CD4-positive, alpha-beta memory T cell (primary cell): ENCODE data around the gene ATG5. TPM values are rescaled to one million over a fixed set of nuclear protein-coding genes. Genes with fewer than 3 reads are reported as not detected.

ENCODE experiments used
- CTCF ChIA-PET: fragments of 350-600 bp; sonication (Branson Sonifier 250); formaldehyde crosslinking; loops from one replicate; lab custom pipeline; 2021; ENCODE audit warnings: inconsistent platforms; ENCODE audit not compliant: partially characterized antibody; lab: Charles Lee
- POLR2A ChIA-PET: fragments of 350-600 bp; sonication (Branson Sonifier 250); formaldehyde crosslinking; loops from one replicate; lab custom pipeline; 2021; ENCODE audit not compliant: partially characterized antibody; lab: Charles Lee
- DNase-seq, 5 donors: peaks; one replicate each; pipeline versions ENCODE4 v3.0.0 to v3.0.0-alpha.2; 2020 to 2022; ENCODE audit warnings: mixed read lengths in 1 of 5
- H3K27ac ChIP-seq: one replicate; pipeline ENCODE4 v1.7.0; 2013; ENCODE audit warnings: low read depth, low read length
- H3K27me3 ChIP-seq: 2 replicates; pipeline ENCODE4 v1.7.0; 2013; ENCODE audit warnings: mild to moderate bottlenecking, low read length, moderate library complexity; ENCODE audit not compliant: insufficient read depth
- H3K36me3 ChIP-seq: 2 replicates; pipeline ENCODE4 v1.7.0; 2013; ENCODE audit warnings: mild to moderate bottlenecking, low read length, moderate library complexity; ENCODE audit not compliant: insufficient read depth
- H3K4me1 ChIP-seq: 2 replicates; pipeline ENCODE4 v1.7.0; 2013; ENCODE audit warnings: mild to moderate bottlenecking, low read length, moderate library complexity; ENCODE audit not compliant: insufficient read depth
- H3K4me3 ChIP-seq, 2 donors: one replicate each; pipeline ENCODE4 v1.7.0; 2013; ENCODE audit warnings: low read length in 2 of 2, mild to moderate bottlenecking in 1 of 2
- H3K9me3 ChIP-seq, 2 donors: one replicate each; pipeline ENCODE4 v1.7.0; 2013; ENCODE audit warnings: low read length in 2 of 2, control low read depth in 1 of 2; ENCODE audit not compliant: control insufficient read depth in 1 of 2
- H3K27ac Mint-ChIP-seq, 7 donors: one replicate each; pipeline ENCODE4 v1.8.0; 2020 to 2021; ENCODE audit warnings: mixed read lengths in 7 of 7, mild to moderate bottlenecking in 6 of 7, inconsistent platforms in 3 of 7, moderate library complexity in 3 of 7
- H3K27me3 Mint-ChIP-seq, 2 donors: one replicate each; pipeline ENCODE4 v1.8.0; 2020 to 2021; ENCODE audit warnings: mixed read lengths in 2 of 2
- H3K36me3 Mint-ChIP-seq, 2 donors: one replicate each; pipeline ENCODE4 v1.8.0; 2020 to 2021; ENCODE audit warnings: mixed read lengths in 2 of 2, inconsistent platforms in 1 of 2, mild to moderate bottlenecking in 1 of 2
- H3K4me1 Mint-ChIP-seq, 4 donors: one replicate each; pipeline ENCODE4 v1.8.0; 2020 to 2021; ENCODE audit warnings: mixed read lengths in 4 of 4, mild to moderate bottlenecking in 1 of 4
- H3K4me3 Mint-ChIP-seq, 8 donors: one replicate each; pipeline ENCODE4 v1.8.0; 2020 to 2021; ENCODE audit warnings: mixed read lengths in 8 of 8, mild to moderate bottlenecking in 7 of 8, moderate library complexity in 6 of 8, inconsistent platforms in 3 of 8
- H3K9me3 Mint-ChIP-seq, 8 donors: one replicate each; pipeline ENCODE4 v1.8.0; 2020 to 2021; ENCODE audit warnings: mixed read lengths in 8 of 8, mild to moderate bottlenecking in 5 of 8, inconsistent platforms in 3 of 8, moderate library complexity in 1 of 8
- intact Hi-C: fragments of 100-400 bp; cut with micrococcal nuclease; formaldehyde crosslinking; loops from one replicate; pipeline ENCODE4 v1.15.1; 2023
- polyA plus RNA-seq, 2 donors: library from polyadenylated mRNA; unstranded; fragments of 300-500 nt; fragmentation: Illumina TruSeq; gene quantifications; one replicate each; pipeline ENCODE4 v1.2.3, GENCODE V29; 2021
- total RNA-seq, 2 experiments: library from RNA; stranded (reverse); gene quantifications; one replicate each; pipeline ENCODE4 v1.2.3, GENCODE V29; 2021

The ATG5 gene
- total and polyA plus RNA-seq, 4 experiments from 2014 or later = 26.8 to 49.7 (median 35.2) TPM

DNA sequence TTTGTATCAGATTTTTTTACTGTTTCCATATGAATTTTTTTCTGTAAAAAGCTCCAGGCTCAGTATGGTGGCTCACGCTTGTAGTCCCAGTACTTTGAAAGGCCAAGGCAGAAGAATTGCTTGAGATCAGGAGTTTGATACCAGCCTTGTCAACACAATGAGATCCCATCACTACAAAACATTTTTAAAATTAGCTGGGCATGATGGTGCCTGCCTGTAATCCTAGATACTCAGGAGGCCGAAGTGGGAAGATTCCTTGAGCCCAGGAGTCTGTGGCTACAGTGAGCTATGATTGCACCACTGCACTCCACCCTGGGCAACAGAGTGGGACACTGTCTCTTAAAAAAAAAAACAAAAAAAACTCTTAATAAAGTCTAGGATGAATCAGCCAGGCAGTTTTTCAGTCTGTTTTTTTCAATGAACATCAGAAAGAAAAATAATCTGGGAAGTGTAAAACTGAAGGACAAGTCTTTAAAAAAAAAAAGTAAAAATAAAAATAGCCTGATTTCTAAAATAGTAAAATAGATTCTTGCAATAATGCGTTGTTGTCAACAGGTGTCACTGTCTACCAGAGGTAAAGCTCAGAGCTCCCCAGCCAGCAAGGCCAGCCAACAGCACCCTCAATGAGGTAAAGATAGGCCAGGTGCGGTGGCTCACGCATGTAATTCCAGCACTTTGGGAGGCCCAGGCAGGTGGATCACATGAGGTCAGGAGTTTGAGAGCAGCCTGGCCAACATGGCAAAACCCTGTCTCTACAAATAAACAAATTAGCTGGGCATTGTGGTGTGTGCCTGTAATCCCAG, 9.3 kb upstream of the ATG5 start:
- H3K27ac Mint-ChIP-seq = peak overlapping the region in 1 of 7 donors; percentile 65
- H3K9me3 ChIP-seq = no peaks in the 10 kb centered on the region
- no peak overlapping the region for H3K4me3 ChIP-seq
- intact Hi-C loops = loop anchor here (1.0 kb wide), 2 partner anchors 110 to 644 kb away; no protein-coding TSS in a partner anchor
- no peak overlapping the region for H3K4me3 Mint-ChIP-seq
- no peak overlapping the region for H3K27ac ChIP-seq
- H3K36me3 ChIP-seq = no peaks in the 10 kb centered on the region
- no peaks in the 10 kb centered on the region for H3K9me3 Mint-ChIP-seq
- H3K27me3 ChIP-seq = no peaks in the 10 kb centered on the region
- H3K4me1 ChIP-seq = peaks cover 5% of the 10 kb centered on the region
- peaks cover 0 to 6% (median 3%) of the 10 kb centered on the region in 4 donors for H3K4me1 Mint-ChIP-seq
- ChIA-PET CTCF (interaction anchor here (0.6 to 4.6 kb wide), 33 partner anchors 10 to 1762 kb away, joined by 3 to 22 read pairs (median 4); no protein-coding TSS in a partner anchor), POLR2A (interaction anchor here (0.7 to 1.7 kb wide), 2 partner anchors 9 to 37 kb away, joined by 3 to 11 read pairs; partner anchors contain the start of gene ATG5)
- DNase-seq = peak; percentile 56 to 65 (median 59)
- peaks cover 20 to 32% of the 10 kb centered on the region in 2 donors for H3K27me3 Mint-ChIP-seq
- H3K36me3 Mint-ChIP-seq = no peaks in the 10 kb centered on the region

DNA sequence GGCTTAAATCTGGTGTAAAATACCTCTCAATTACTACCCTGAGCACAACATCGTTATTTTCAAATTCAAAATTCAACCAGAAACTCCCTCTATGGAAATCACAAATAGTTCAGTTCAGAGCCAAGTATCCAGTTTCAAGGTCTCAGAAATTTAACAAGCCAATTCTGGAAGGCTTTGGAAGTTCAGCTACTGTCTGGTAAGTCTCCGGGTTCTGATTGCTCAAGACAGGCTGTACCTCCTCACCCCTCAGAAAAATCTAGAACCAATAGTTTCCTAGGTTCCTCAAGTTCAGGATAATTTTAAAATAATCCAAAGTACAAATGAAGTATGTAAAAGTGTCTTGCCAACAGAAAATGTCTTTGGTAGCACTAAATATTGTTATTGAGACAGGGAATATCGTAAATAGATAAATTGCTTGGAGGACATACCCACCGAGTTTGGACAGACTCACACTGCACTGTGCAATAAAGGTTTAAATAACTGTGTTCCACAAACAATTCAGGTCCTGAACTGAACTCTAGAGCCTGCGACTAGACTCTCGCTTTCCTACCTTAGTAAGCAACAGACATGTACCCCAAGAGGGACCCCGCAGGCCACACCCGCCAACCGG, 729 bp downstream of the ATG5 start:
- peaks cover 0 to 3% (median 0%) of the 10 kb centered on the region in 8 donors for H3K9me3 Mint-ChIP-seq
- H3K4me3 Mint-ChIP-seq = peak overlapping the region; percentile 94 to 100 (median 99)
- Histone ChIP-seq H3K4me1 (peaks cover 40% of the 10 kb centered on the region), H3K4me3 (peak overlapping the region; percentile 87 to 97), H3K9me3 (no peaks in the 10 kb centered on the region), H3K27me3 (no peaks in the 10 kb centered on the region), H3K36me3 (no peaks in the 10 kb centered on the region), H3K27ac (peak overlapping the region; percentile 85)
- ChIA-PET CTCF (interaction anchor here (1.2 to 1.4 kb wide), 2 partner anchors 188 to 235 kb away, joined by 3 read pairs; no protein-coding TSS in a partner anchor), POLR2A (interaction anchor here (0.8 to 1.7 kb wide), 16 partner anchors 10 to 922 kb away, joined by 3 to 23 read pairs (median 4); partner anchors contain the start of genes MTRES1 and PREP)
- H3K4me1 Mint-ChIP-seq = peaks cover 39 to 55% (median 45%) of the 10 kb centered on the region in 4 donors
- no peak for DNase-seq
- peaks cover 0 to 5% of the 10 kb centered on the region in 2 donors for H3K36me3 Mint-ChIP-seq
- H3K27me3 Mint-ChIP-seq = peaks cover 2 to 3% of the 10 kb centered on the region in 2 donors
- H3K27ac Mint-ChIP-seq = peak overlapping the region; percentile 96 to 99 (median 98)
- intact Hi-C loops = loop anchor here (1.0 to 10.0 kb wide), 7 partner anchors 37 to 1130 kb away; partner anchors contain the start of genes CRYBG1, MTRES1, PDSS2 and QRSL1

DNA sequence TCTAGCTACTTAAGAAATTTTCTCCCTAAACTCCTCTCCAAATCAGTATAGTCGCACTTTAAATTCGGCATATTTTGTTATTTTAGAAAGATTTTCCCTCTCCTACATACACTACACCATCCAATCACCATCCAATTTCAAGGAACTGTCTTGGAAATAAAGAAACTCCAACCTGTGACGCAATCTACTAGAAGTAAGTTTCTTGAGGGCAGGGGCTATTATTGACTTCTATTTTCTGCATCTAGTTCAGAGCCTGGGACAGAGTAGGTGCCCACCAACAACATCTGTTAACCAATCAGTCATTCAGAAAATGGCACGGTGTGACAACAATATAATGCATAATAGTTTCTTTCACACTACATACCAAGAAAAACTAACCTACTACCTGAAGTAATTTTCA, 3.6 kb downstream of the ATG5 start:
- no peak for DNase-seq
- peaks cover 52 to 71% (median 58%) of the 10 kb centered on the region in 4 donors for H3K4me1 Mint-ChIP-seq
- CTCF ChIA-PET = interaction anchor here (1.0 kb wide), 1 partner anchor 14 kb away, joined by 3 read pairs; no protein-coding TSS in a partner anchor
- Histone ChIP-seq H3K4me1 (peaks cover 60% of the 10 kb centered on the region), H3K36me3 (no peaks in the 10 kb centered on the region), H3K4me3 (no peak overlapping the region), H3K27ac (no peak overlapping the region), H3K27me3 (no peaks in the 10 kb centered on the region), H3K9me3 (no peaks in the 10 kb centered on the region)
- POLR2A ChIA-PET = no interaction called here
- peak overlapping the region in 1 of 8 donors; percentile 26 for H3K4me3 Mint-ChIP-seq
- intact Hi-C loops = loop anchor here (10.0 kb wide), 1 partner anchor 1133 kb away; the partner anchor contains the start of gene PDSS2
- peaks cover 0 to 3% (median 0%) of the 10 kb centered on the region in 8 donors for H3K9me3 Mint-ChIP-seq
- no peak overlapping the region for H3K27ac Mint-ChIP-seq
- peaks cover under 1 to 6% of the 10 kb centered on the region in 2 donors for H3K36me3 Mint-ChIP-seq
- peaks cover 0 to 2% of the 10 kb centered on the region in 2 donors for H3K27me3 Mint-ChIP-seq

DNA sequence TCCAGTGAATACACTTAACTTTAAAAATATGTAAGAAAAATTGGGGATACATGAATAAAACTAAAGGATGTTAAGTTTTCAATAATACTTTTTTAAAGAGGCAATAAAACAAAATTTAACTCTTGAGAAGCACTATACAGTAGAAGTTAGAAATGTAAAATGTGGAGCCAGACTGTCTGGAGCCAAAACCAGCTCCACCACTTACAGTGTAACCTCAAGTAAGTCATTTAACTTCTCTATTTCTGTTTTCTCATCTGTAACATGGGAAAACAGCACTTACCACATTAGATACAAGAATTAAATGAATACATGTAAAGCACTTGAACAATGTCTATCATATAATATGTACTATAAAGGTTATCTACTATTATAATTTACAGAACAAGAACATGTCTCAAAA, 6.7 kb downstream of the ATG5 start:
- Histone ChIP-seq H3K27ac (no peak overlapping the region), H3K4me1 (peaks cover 62% of the 10 kb centered on the region), H3K36me3 (peaks cover 8% of the 10 kb centered on the region), H3K9me3 (no peaks in the 10 kb centered on the region), H3K4me3 (no peak overlapping the region), H3K27me3 (no peaks in the 10 kb centered on the region)
- intact Hi-C loops = no loop called here
- Mint-ChIP-seq H3K9me3 (no peaks in the 10 kb centered on the region), H3K27me3 (no peaks in the 10 kb centered on the region), H3K36me3 (peaks cover 16% of the 10 kb centered on the region in 2 donors), H3K4me3 (no peak overlapping the region), H3K27ac (no peak overlapping the region), H3K4me1 (peaks cover 51 to 70% (median 56%) of the 10 kb centered on the region in 4 donors)
- ChIA-PET CTCF (no interaction called here), POLR2A (no interaction called here)
- no peak for DNase-seq

DNA sequence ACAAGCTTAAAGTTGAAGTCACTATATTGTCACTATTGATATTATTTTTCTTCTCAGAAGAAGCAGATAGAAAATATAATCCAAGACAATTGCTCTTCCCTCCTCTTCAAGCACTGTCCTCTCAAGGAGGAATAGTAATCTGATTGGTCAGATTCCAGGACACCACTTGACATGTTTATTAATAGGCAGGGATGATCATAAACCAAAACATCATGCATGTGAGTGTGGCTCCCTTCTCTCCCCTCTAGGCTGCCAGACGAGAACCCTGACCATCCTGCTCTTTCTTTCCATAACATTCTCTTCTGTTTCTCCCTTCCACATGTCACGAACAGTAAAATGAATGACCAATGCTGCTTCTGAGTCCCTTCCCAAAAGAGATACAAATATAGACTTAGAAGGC, 7.5 kb downstream of the ATG5 start:
- peak overlapping the region in 2 of 7 donors; percentile 20 to 22 for H3K27ac Mint-ChIP-seq
- ChIA-PET POLR2A (interaction anchor here (0.6 kb wide), 1 partner anchor 224 kb away, joined by 3 read pairs; no protein-coding TSS in a partner anchor), CTCF (interaction anchor here (1.0 kb wide), 1 partner anchor 17 kb away, joined by 3 read pairs; no protein-coding TSS in a partner anchor)
- Histone ChIP-seq H3K27ac (no peak overlapping the region), H3K4me1 (peaks cover 63% of the 10 kb centered on the region), H3K27me3 (no peaks in the 10 kb centered on the region), H3K4me3 (no peak overlapping the region), H3K9me3 (no peaks in the 10 kb centered on the region), H3K36me3 (peaks cover 8% of the 10 kb centered on the region)
- H3K4me3 Mint-ChIP-seq = peak overlapping the region in 1 of 8 donors; percentile 6
- H3K36me3 Mint-ChIP-seq = peaks cover 18 to 22% of the 10 kb centered on the region in 2 donors
- no peaks in the 10 kb centered on the region for H3K27me3 Mint-ChIP-seq
- no peaks in the 10 kb centered on the region for H3K9me3 Mint-ChIP-seq
- intact Hi-C loops = no loop called here
- peaks cover 50 to 72% (median 55%) of the 10 kb centered on the region in 4 donors for H3K4me1 Mint-ChIP-seq
- DNase-seq = no peak

DNA sequence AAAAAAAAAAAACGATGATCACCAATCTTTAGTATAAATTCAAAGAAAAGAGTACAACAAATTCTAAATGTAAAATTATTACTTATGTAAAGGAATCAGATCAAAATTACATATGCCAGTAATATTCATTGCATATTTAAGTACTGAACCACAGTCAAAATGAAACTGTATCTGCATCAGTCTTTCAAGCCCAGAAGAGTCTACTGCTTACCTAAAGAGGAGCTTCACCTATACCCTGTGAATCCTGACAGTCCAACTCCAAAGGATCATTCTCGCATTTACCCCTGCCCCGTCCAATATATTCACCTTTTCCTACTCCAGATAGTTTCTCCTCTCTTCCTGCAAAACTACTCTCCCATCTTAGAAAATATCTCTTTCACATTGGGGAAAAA, 9.2 kb downstream of the ATG5 start:
- ChIA-PET POLR2A (no interaction called here), CTCF (interaction anchor here (1.0 kb wide), 1 partner anchor 23 kb away, joined by 3 read pairs; no protein-coding TSS in a partner anchor)
- intact Hi-C loops = no loop called here
- H3K36me3 ChIP-seq = peaks cover 14% of the 10 kb centered on the region
- H3K27ac ChIP-seq = no peak overlapping the region
- Mint-ChIP-seq H3K27ac (peak overlapping the region in 3 of 7 donors; percentile 7 to 85 (median 57)), H3K36me3 (peaks cover 30 to 34% of the 10 kb centered on the region in 2 donors), H3K4me3 (peak overlapping the region in 2 of 8 donors; percentile 3 to 18), H3K9me3 (no peaks in the 10 kb centered on the region), H3K4me1 (peaks cover 53 to 74% (median 57%) of the 10 kb centered on the region in 4 donors), H3K27me3 (no peaks in the 10 kb centered on the region)
- H3K4me1 ChIP-seq = peaks cover 65% of the 10 kb centered on the region
- H3K4me3 ChIP-seq = no peak overlapping the region
- H3K9me3 ChIP-seq = no peaks in the 10 kb centered on the region
- no peak for DNase-seq
- H3K27me3 ChIP-seq = no peaks in the 10 kb centered on the region
